ENCODE results near the gene CSH1.
"Not testable (repeated sequence)": the region's sequence is repeated elsewhere in the genome, so short reads cannot be mapped to it uniquely, and the experiment has no call there.

The CSH1 gene

GRCh38 chr17:63896524-63897354 is at the start of gene CSH1:
Gene CSH1 (minus strand): TSS chr17:63896574. CDS start chr17:63896511, 63 bp downstream.
- not testable (repeated sequence) for DNase-seq

GRCh38 chr17:63945784-63946439 is 49.5 kb upstream of the CSH1 start:
- DNase-seq = no peak

- no peak for DNase-seq
Observed at GRCh38 chr17:63944736-63945499, 48.5 kb upstream of the CSH1 start.

DNA sequence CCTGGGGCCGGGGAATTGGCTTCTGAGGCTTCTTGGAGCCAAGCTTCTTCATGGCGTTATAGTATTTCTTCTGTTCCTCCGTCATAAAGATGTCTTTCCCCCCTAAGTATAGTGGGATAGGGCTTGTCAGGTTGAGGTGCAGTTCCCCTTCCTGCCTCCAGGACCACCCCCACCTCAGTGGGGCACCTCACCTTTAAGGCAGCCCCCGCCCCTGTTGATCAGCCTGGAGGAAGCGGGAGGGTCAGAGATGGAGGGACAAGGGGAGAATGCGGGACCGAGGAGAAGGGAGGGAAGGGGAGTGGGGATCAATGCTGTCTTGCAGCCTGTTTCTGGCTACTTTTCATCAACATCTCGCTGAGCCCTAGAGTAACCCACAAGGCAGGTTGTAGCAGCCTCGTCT is 47.4 kb upstream of the CSH1 start:
- DNase-seq = no peak

GRCh38 chr17:63942309-63942985 is 46.1 kb upstream of the CSH1 start:
- no peak for DNase-seq

DNA sequence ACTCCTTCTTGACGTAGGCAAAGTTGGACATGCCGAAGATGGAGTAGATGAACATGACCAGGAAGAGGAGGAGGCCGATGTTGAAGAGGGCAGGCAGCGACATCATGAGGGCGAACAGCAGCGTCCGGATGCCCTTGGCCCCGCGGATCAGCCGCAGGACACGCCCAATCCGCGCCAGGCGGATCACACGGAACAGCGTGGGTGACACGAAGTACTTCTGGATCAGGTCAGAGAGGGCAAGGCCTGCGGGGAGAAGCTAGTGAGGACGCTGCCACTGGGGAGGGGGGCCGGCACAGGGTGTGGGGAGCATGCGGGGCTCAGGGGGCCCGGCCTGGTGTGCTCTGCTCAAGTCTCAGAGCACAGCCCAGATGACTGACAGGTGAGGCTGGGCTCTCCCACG is 45.4 kb upstream of the CSH1 start:
- DNase-seq = no peak

DNA sequence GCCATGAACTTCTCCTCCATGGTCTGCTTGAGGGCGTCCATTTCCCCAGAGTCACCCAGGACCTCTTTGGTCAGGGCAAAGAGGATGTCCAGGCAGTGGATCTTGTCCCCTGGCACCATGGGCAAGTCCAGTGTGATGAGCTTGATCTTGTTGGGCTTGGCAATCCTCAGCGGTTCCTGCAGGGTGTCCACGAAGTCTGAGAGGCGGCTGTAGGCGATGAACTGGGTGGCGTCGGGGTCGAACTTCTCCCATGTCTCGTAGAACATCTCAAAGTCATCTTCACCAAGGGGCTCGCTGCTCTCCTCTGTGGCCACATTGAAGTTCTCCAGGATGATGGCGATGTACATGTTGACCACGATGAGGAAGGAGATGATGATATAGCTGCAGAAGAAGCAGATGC is 44.8 kb upstream of the CSH1 start:
- no peak for DNase-seq

DNA sequence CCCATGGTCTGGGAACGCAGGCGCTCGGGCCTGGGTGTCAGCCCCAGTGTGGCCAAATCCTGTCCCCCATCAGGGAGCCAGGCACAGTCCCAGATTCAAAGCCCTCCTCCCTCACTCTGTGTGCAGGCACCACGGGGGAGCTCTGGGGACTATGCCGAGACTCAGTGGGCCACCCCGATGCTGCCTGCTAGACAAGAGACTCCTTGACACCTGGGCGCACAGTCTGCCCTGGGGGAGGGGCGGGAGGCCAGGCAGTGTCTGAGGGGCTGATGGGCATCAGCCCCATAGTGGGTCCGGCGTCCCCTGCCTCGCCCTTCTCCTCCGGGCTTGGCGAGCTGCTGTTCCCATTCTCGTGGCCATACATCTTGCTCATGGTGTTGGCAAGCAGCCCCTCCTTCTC is 44.2 kb upstream of the CSH1 start:
- no peak for DNase-seq

DNA sequence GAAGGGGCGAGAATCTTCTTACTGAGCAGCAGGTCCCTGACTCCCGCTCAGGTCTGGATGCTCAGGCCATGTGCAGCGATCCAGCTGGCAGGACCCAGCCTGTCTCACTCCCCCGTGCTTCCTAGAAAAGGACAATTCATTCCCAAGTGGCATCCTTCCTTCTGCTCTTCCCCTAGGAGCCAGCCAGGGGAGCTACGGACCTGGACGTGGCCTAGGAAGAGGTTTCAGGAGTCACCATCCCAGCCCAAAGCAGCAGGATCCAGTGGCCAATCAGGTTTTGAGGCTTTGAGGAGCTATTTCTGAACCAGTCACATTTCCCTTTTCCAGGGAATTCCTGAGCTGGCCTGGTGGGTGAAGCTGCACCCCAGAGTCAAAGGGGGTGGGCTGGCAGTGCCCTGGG is 43.5 kb upstream of the CSH1 start:
- DNase-seq = no peak

DNA sequence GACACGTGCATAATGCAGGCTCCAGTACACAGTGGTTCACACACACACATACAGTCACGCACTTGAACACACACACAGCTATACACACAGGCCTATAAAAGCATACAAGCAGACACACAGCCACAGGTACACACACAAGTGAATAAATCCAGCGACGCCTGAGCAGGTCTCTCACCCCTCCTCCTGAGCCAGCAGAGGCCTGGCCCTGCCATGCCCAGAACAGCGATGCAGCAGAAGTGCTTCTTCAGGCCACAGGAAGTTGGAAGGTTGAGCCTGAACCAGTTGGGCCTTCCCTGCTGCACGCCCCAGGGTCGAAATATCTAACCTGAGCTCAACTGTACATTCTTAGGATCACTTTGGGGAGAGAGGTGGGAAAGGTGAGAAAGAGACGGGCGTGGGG is 43.0 kb upstream of the CSH1 start:
- DNase-seq = no peak

DNA sequence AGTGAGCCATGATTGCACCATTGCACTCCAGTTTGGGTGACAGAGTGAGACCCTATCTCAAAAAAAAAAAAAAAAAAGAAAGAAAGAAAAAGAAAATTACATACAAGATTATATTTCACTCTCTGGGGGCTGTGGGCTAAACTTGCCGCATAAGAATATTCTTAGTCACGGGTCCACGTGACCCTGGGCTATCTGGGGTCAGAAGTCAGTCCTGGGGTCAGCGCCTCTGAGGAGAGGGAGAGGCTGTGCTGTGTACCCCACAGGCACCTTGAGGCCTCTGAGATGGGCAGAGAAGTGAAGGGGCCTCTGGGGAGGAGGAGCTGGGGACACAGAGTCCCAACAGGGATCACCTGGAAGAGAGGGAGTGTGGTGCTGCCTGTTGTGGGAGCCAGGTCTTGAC is 41.5 kb upstream of the CSH1 start:
- DNase-seq = no peak

DNA sequence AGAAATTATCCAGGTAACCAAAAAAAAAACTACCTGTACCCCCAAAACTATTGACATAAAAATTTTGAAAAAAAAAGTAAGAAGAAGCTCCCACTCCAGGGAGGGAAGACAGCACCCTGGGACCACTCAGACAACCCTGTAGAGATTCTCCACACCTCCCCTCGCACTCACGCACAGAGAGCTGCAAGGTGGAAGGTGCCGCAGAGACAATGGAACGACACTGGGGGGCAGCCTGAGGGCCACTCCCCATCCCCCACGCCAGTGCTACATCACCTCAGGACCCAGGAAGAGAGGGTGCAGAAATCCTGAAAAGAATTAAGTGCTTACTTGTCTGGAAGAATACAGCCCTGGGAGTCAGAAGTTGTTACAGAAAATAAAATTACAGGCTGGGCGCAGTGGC is 40.9 kb upstream of the CSH1 start:
- no peak for DNase-seq

DNA sequence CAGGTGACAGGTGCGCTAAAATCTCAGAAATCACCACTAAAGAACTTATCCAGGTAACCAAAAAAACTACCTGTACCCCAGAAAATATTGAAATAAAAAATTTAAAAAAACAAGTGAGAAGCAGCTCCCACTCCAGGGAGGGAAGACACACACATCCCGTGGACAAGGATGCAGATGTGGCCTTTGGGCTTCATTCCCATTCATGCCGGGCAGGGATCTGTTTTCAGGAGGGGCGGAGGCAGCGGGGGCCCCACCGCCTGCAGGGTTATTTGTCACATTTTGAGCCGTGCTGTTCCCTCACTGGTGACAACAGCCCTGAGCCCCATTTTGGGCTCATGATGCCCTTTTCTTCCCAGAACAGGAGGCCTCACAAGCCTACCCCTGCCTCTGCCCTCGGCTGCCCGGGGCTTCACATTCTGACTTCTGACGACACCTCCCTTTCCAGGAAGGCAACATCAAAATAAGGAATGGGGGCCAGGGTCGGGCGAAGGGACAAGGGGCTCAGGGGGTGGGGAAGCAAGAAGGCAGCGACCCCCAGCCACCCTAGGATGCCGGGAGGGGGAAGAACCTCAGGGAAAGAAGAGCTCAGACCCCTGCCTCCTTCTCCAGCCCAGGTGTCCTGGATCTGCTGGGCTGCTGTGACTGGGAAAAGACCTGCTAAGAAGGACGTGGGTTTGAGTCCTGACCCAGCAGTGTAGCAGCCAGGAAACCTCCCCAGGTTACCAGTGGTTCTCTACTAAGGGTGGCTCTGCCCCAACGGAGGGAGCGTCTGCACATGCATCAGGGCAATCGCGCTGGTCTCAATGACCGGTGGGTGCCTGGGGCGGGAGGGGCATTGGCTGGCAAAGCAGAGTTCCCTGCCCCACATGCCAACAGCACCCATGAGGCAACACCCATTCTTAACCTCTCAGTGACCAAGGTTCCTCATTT is 38.1 kb upstream of the CSH1 start:
- DNase-seq = no peak

- no peak for DNase-seq
Observed at GRCh38 chr17:63933598-63933997, 37.2 kb upstream of the CSH1 start.

GRCh38 chr17:63932721-63933120 is 36.3 kb upstream of the CSH1 start:
- DNase-seq = no peak

GRCh38 chr17:63931981-63932561 is 35.7 kb upstream of the CSH1 start, which contains the start of gene CD79B:
Gene CD79B (minus strand): TSS chr17:63932331. CDS start chr17:63932261, 70 bp downstream.
- DNase-seq = no peak

DNA sequence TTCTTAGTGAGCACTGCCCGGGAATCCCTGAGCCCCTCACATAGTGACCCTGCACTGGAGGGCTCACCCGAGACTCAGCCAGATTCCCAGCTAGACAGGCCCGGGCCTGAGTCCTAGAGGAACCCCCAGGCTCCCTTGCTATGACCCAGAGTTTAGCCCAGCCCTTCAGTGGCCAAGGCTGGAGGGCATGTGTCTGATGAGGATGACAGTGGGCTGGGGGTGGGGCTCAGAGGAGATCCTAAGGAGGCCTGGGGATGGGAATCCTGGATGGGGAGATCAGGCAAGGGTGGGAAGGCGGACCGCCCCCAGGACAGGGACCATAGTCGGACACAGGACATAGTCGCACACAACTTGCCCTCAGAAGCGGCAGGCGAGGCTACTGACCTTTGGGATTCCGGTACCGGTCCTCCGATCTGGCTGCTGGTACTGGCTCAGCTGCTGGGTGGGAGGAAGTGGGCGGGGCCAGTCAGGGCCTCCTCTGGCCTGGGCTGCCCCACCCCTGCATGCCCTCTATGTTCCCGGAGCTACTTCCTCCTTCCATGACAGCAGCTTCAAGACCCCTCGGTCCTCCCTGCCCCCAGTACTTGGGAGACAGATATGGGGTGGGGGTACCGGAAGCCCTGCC is 34.7 kb upstream of the CSH1 start:
- DNase-seq = no peak

DNA sequence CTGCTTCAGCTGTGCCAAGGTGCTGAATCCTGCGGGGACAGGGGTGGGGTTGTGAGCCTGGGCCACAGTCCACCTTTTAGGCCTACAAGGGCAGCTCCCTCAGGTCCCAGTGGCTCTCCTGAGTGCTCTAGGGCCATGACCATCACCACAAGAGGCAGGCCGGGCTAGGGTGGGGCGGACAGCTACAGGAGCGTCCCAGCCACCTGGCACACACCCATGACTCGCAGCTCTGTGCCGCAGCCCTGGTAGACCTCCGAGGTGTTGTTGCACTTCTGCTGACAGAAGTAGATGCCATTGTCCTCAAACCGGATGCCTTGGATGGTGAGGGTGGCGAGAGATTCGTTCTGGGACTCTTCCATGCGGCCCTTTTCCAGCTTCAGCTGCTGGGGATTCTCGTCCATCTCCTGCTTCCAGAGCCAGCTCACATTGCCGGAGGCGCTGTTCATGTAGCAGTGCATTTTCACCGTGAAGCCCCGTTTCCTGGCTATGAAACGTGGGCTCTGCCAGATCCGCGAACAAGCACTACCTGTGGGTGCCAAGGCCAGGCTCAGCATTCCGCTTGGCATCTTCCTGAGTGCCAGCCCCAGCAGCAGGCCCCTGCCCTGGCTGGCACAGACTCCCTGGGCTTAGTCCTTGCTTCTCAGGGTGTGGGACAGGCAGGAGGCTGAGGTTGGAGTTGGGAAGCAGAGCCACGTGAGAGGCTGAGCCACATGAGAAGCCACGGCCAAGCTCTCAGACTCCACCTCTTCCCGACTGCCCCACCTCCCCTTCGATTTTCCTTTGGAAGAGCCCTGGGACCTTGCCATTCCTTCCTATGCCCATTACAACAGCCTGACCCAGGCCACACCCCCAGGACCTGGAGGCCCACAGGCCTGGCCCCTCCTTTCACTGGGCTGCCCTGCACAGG is 33.7 kb upstream of the CSH1 start:
- no peak for DNase-seq

- DNase-seq = no peak
Observed at GRCh38 chr17:63928966-63929695, 32.8 kb upstream of the CSH1 start.

Data from NCI-H774 (cell line).